HEK293T (cell line): Measurements from ENCODE around the gene CRY2.

Experiments used
- CTCF ChIA-PET: fragments of 350-600 bp; formaldehyde crosslinking; extraction: SDS; loops from one replicate; lab custom pipeline; 2021; ENCODE audit warnings: antibody characterized with exemption, inconsistent platforms; lab: Yijun Ruan, JAX
- POLR2A ChIA-PET: fragments of 350-600 bp; formaldehyde crosslinking; extraction: SDS; loops from one replicate; lab custom pipeline; 2020; ENCODE audit warnings: antibody characterized with exemption, inconsistent platforms; lab: Yijun Ruan, JAX
- DNase-seq: peaks from one replicate; pipeline ENCODE4 v3.0.0; 2012; ENCODE audit warnings: mixed read lengths; ENCODE audit errors: extremely low spot score
- BHLHE40 ChIP-seq: fragments of 450-650 bp; IDR thresholded peaks from 2 replicates; pipeline ENCODE4 v1.6.1; 2016; ENCODE audit warnings: mild to moderate bottlenecking, moderate library complexity, borderline replicate concordance
- CTBP1 ChIP-seq: fragments of 450-650 bp; IDR thresholded peaks from 2 replicates; pipeline ENCODE4 v1.6.1; 2016; ENCODE audit warnings: borderline replicate concordance
- ELF4 ChIP-seq: fragments of 450-650 bp; IDR thresholded peaks from 2 replicates; pipeline ENCODE4 v1.6.1; 2017; ENCODE audit warnings: antibody characterized with exemption
- FOXA1 ChIP-seq: fragments of 450-650 bp; IDR thresholded peaks from 2 replicates; pipeline ENCODE4 v1.6.1; 2016; ENCODE audit warnings: mild to moderate bottlenecking
- FOXK2 ChIP-seq: fragments of 450-650 bp; IDR thresholded peaks from 2 replicates; pipeline ENCODE4 v1.6.1; 2016; ENCODE audit warnings: mild to moderate bottlenecking
- FOXM1 ChIP-seq: fragments of 450-650 bp; IDR thresholded peaks from 2 replicates; pipeline ENCODE4 v1.6.1; 2017; ENCODE audit warnings: mild to moderate bottlenecking, borderline replicate concordance
- HDGF ChIP-seq: fragments of 450-650 bp; IDR thresholded peaks from 2 replicates; pipeline ENCODE4 v1.6.1; 2017; ENCODE audit warnings: antibody characterized with exemption, borderline replicate concordance
- L3MBTL2 ChIP-seq: fragments of 450-650 bp; conservative IDR thresholded peaks from 2 replicates; pipeline ENCODE4 v1.6.1; 2016; ENCODE audit warnings: mild to moderate bottlenecking
- LEF1 ChIP-seq: fragments of 450-650 bp; IDR thresholded peaks from 2 replicates; pipeline ENCODE4 v1.6.1; 2017; ENCODE audit warnings: mild to moderate bottlenecking, borderline replicate concordance
- NFRKB ChIP-seq: fragments of 450-650 bp; IDR thresholded peaks from 2 replicates; pipeline ENCODE4 v1.6.1; 2016; ENCODE audit warnings: mild to moderate bottlenecking, moderate library complexity
- PKNOX1 ChIP-seq: fragments of 450-650 bp; IDR thresholded peaks from 2 replicates; pipeline ENCODE4 v1.6.1; 2016
- SP1 ChIP-seq: fragments of 450-650 bp; IDR thresholded peaks from 2 replicates; pipeline ENCODE4 v1.6.1; 2017
- SUZ12 ChIP-seq: fragments of 450-650 bp; IDR thresholded peaks from 2 replicates; pipeline ENCODE4 v1.6.1; 2016; ENCODE audit warnings: mild to moderate bottlenecking

Gene CRY2

DNA sequence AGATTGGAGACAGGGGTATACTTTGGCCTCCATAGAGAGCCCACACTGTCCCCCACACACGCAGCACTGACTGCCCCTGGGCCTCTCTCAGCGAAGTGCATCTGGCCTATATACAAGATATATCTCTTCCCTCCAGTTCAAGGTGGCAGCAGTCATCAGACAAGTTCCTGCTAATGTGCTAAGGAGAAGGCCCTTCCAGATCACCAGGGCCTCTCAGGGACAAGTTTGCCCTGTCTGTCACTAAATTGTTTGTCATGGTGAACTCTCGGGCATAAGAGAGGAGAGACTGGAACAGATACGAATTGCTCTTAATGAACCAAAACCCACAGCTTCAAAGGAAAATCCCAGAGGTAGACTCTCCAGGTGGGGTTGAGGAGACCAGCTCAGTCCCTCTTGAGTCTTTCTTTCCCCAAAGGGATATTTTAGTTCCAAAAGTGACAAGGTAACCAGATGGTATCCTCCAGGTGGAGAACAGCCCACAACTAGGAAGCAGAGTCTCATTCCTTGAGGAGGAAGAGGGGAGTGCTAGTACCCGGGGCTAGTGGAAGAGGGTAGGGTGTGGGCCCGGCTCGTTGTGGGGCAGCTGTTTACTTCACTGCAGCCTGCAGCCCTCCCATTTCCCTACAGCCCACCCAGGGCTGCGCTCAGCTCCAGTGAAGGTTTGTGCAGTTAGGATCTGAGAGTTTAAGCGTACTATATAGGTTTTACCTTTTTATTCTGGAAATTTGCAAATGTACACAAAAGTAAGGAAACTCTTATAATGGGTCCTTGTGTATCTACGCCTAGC is 44.6 kb upstream of the CRY2 start:
- TF ChIP-seq HDGF (no peak), L3MBTL2 (no peak), PKNOX1 (no peak), LEF1 (no peak)
- ChIA-PET POLR2A (no interaction called here), CTCF (no interaction called here)
- DNase-seq, result no peak

DNA sequence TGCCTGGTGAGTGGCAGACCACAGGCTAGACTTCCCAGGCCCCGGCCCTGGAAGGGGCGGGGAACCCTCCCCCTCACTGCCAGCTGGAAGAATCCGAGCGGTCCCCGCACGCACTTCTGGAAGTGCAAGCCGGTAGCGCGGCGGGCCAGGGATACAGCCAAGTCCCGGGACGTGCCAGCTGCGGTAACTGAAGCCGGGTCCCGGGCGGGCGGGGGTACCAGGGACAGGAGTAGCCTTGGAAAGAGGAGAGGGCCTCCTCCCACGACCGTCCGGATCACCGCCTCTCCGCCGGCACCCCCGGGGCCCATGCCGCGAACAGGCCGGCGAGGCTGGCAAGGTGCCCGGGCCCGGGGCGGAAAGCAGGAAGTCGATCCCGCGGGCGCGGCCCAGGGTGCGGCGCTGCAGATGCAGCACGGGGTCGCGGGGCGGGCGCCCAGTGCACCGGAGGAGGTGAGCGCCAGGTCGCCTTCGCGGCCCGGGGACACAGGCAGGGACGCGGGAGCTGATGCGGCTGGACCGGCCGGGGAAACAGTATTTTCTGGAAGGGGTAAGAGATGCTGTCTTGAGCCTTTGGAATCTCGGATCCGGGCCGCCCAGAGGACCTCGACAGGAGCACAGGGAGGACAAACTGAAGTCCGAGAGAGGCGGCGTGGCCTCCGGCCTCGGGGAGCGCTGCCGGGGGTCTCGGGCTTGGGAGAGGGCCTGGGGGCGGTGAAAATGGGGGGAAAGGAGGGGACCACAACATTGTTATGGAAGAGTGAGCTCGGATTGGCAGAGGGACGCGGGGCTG is 43.1 kb upstream of the CRY2 start:
- TF ChIP-seq LEF1, result no peak
- TF ChIP-seq L3MBTL2, result peak; percentile 53; the same call in 1 of the 2 replicates
- no peak for TF ChIP-seq SP1
- TF ChIP-seq FOXM1, result no peak
- TF ChIP-seq BHLHE40, result no peak
- ChIA-PET POLR2A (interaction anchor here (0.5 to 1.6 kb wide), 3 partner anchors 9 to 25 kb away, joined by 3 to 8 read pairs (median 3); no protein-coding TSS in a partner anchor), CTCF (no interaction called here)
- DNase-seq, result peak; percentile 52

- CTCF ChIA-PET, result no interaction called here
- POLR2A ChIA-PET, result interaction anchor here (1.1 to 1.6 kb wide), 3 partner anchors 10 to 42 kb away, joined by 3 to 8 read pairs (median 3); no protein-coding TSS in a partner anchor
- no peak for TF ChIP-seq SUZ12
- TF ChIP-seq FOXK2, result no peak
- peak; percentile 38; the same call in 1 of the 2 replicates for TF ChIP-seq ELF4
- TF ChIP-seq PKNOX1, result no peak
- DNase-seq, result peak; percentile 97
These were observed 42.4 kb upstream of the CRY2 start, which contains the start of gene SLC35C1 for GRCh38 chr11:45804761-45805304. Gene SLC35C1 (plus strand): TSS chr11:45805149. CDS start chr11:45805802, 653 bp downstream.

DNA sequence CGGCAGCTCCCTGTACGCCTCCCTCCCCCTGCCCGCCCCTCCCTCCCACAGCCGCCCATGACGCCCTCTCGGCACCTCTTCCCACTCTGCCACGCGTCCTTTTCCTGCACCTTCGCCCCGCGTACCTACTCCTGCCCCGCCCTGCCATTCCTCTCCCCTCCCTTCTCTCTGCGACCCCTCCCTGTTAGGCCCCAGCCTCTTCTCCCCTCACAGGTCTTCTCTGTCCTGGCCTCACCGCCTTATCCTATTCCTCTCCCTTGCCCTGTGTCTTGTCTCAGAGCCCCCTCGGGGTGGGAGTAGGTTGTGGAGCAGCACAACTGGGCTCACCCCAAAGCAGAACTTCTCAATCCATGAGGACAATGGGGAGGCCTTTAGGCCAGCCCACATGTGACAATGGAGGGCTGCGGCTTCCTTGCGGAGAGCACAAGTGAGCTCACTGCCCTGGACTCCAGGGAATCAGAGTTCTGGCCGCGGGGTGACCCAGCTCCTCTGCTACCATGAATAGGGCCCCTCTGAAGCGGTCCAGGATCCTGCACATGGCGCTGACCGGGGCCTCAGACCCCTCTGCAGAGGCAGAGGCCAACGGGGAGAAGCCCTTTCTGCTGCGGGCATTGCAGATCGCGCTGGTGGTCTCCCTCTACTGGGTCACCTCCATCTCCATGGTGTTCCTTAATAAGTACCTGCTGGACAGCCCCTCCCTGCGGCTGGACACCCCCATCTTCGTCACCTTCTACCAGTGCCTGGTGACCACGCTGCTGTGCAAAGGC is 41.8 kb upstream of the CRY2 start:
- ChIA-PET CTCF (no interaction called here), POLR2A (interaction anchor here (1.1 to 1.6 kb wide), 3 partner anchors 10 to 41 kb away, joined by 3 to 8 read pairs (median 3); no protein-coding TSS in a partner anchor)
- DNase-seq, result peak; percentile 26
- TF ChIP-seq SUZ12 (no peak), L3MBTL2 (0 out of 2 replicates have a peak, but pooled peaks have one; percentile 14)

DNA sequence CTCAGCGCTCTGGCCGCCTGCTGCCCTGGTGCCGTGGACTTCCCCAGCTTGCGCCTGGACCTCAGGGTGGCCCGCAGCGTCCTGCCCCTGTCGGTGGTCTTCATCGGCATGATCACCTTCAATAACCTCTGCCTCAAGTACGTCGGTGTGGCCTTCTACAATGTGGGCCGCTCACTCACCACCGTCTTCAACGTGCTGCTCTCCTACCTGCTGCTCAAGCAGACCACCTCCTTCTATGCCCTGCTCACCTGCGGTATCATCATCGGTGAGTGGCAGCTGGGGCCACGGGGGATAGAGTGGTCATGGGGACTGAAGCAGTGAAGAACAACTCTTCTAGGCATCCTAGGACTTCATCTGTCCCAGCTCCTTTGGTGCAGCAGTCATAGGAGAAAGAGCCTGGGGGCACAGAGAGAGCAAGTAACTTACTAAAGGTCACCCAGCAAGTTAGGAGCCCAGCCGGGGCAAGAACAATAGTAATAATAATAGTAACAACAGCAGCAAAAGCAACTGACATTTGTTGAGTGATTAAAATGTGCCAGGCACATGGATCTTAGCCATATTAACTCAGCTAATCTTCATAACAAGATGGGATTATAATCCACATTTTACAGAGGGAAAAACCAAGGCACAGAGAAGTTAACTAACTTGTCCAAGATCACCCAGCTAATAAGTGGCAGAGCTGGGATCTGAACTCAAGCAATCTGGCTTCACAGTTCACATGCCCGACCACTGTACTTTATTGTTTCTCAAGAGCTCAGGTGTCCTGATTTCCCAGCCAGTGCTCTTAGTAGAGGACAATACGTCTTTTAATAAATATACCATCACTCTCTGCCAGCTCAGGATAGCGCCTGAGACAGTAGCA is 41.0 kb upstream of the CRY2 start:
- TF ChIP-seq CTBP1 (no peak), BHLHE40 (no peak), NFRKB (no peak), SP1 (no peak), FOXA1 (no peak), FOXM1 (no peak), SUZ12 (no peak), LEF1 (no peak)
- CTCF ChIA-PET, result no interaction called here
- POLR2A ChIA-PET, result interaction anchor here (1.1 to 1.6 kb wide), 2 partner anchors 11 to 40 kb away, joined by 3 to 8 read pairs; no protein-coding TSS in a partner anchor
- DNase-seq, result no peak

DNA sequence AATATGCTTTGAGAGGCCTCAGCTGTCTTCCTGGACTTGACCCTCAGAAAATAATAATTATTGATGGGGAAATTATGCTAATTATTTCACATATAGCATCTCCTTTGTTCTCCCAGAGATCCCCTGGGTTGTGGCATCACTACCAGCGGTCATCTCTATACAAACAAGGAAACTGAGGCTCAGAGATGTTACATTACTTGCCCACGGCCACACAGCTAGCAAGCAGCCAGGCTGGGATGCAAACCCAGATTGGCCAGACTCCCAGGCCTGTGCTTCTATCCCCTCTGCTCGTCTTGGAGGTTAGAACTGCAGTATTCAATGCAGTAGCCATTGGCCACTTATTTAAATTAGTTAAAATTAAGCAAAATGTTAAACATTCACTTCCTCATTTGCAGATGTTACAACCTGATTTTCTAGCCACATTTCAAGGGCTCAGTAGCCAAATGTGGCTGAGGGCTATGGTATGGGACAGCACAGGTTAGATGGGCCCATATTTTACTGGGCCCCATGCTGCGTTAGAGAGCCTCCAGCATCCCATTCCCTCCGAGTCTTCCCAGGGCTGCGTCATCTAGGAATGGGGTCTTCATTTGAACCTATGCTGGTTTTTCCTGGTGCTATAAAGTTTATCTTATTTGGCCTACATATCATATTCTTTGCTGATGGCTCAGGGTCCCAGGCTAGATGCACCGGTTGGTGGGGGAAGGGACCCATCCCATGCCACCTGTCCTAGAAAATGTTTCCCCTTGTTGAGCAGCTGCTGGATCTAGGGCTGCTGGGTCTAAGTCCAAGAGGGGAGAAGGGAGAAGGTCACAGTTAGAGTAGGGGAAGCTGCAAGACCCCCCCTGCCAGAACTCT is 40.1 kb upstream of the CRY2 start:
- ChIA-PET CTCF (no interaction called here), POLR2A (no interaction called here)
- no peak for DNase-seq
- TF ChIP-seq FOXK2, result no peak
- TF ChIP-seq PKNOX1, result no peak
- no peak for TF ChIP-seq CTBP1
